ENCODE measurements around the gene SBF2.

Gene SBF2

GRCh38 chr11:10285148-10285802, 8.7 kb downstream of the SBF2 start:
- Histone ChIP-seq H3K9me3 (ENCODE audit: low read length) (no peaks in the 10 kb centered on the region), H3K27ac (ENCODE audit: low read depth, low read length, poor library complexity, severe bottlenecking) (no peak overlapping the region), H3K4me1 (ENCODE audit: insufficient read depth, low read length, severe bottlenecking) (no peaks in the 10 kb centered on the region), H3K4me3 (ENCODE audit: low read depth, low read length, poor library complexity, severe bottlenecking) (no peak overlapping the region), H3K27me3 (ENCODE audit: insufficient read depth, low read length) (no peaks in the 10 kb centered on the region), H3K4me2 (ENCODE audit: low read length) (no peak overlapping the region), H3F3A (ENCODE audit: insufficient read depth, low read length) (no peaks in the 10 kb centered on the region), H2AFZ (ENCODE audit: low read length) (no peak overlapping the region), H3K9me2 (ENCODE audit: low read depth, low read length) (no peaks in the 10 kb centered on the region), H4K20me1 (ENCODE audit: insufficient read depth, low read length) (no peaks in the 10 kb centered on the region), H3K79me2 (ENCODE audit: insufficient read depth, low read length) (no peaks in the 10 kb centered on the region), H3K36me3 (ENCODE audit: insufficient read depth, low read length) (no peaks in the 10 kb centered on the region), H3K9ac (ENCODE audit: low read length) (no peak overlapping the region)
- TF ChIP-seq CTCF (IDR thresholded peaks at IDR 0.05; ENCODE audit: low read length) = no peak
- TF ChIP-seq EZH2 (IDR thresholded peaks at IDR 0.05; ENCODE audit: borderline replicate concordance, low read length) = no peak

- Histone ChIP-seq H2AFZ (ENCODE audit: low read length) (no peak overlapping the region), H3K79me2 (ENCODE audit: insufficient read depth, low read length) (no peaks in the 10 kb centered on the region)
Observed at GRCh38 chr11:10283991-10284390, 10.0 kb downstream of the SBF2 start.

GRCh38 chr11:10282117-10282516, 11.9 kb downstream of the SBF2 start:
- no peaks in the 10 kb centered on the region for H3K27me3 ChIP-seq (ENCODE audit: insufficient read depth, low read length)
- H3K79me2 ChIP-seq (ENCODE audit: insufficient read depth, low read length) = no peaks in the 10 kb centered on the region
- H3K9me2 ChIP-seq (ENCODE audit: low read depth, low read length) = no peaks in the 10 kb centered on the region
- H3K36me3 ChIP-seq (ENCODE audit: insufficient read depth, low read length) = no peaks in the 10 kb centered on the region
- no peak overlapping the region for H3K4me3 ChIP-seq (ENCODE audit: low read depth, low read length, poor library complexity, severe bottlenecking)
- H3K27ac ChIP-seq (ENCODE audit: low read depth, low read length, poor library complexity, severe bottlenecking) = no peak overlapping the region
- no peak for TF ChIP-seq CTCF (IDR thresholded peaks at IDR 0.05; ENCODE audit: low read length)
- TF ChIP-seq EZH2 (IDR thresholded peaks at IDR 0.05; ENCODE audit: borderline replicate concordance, low read length) = no peak
- H3K4me2 ChIP-seq (ENCODE audit: low read length) = no peak overlapping the region
- H3K4me1 ChIP-seq (ENCODE audit: insufficient read depth, low read length, severe bottlenecking) = no peaks in the 10 kb centered on the region
- H3K9me3 ChIP-seq (ENCODE audit: low read length) = no peaks in the 10 kb centered on the region
- H2AFZ ChIP-seq (ENCODE audit: low read length) = no peak overlapping the region
- no peaks in the 10 kb centered on the region for H4K20me1 ChIP-seq (ENCODE audit: insufficient read depth, low read length)
- no peak overlapping the region for H3K9ac ChIP-seq (ENCODE audit: low read length)
- H3F3A ChIP-seq (ENCODE audit: insufficient read depth, low read length) = no peaks in the 10 kb centered on the region

More at GRCh38 chr11:10283991-10284390, 10.0 kb downstream of the SBF2 start:
- Histone ChIP-seq H3K4me3 (ENCODE audit: low read depth, low read length, poor library complexity, severe bottlenecking) (no peak overlapping the region), H3K27me3 (ENCODE audit: insufficient read depth, low read length) (no peaks in the 10 kb centered on the region), H3K36me3 (ENCODE audit: insufficient read depth, low read length) (no peaks in the 10 kb centered on the region), H3K27ac (ENCODE audit: low read depth, low read length, poor library complexity, severe bottlenecking) (no peak overlapping the region), H3K4me2 (ENCODE audit: low read length) (no peak overlapping the region), H3K9me2 (ENCODE audit: low read depth, low read length) (no peaks in the 10 kb centered on the region), H4K20me1 (ENCODE audit: insufficient read depth, low read length) (no peaks in the 10 kb centered on the region), H3K9me3 (ENCODE audit: low read length) (no peaks in the 10 kb centered on the region), H3K4me1 (ENCODE audit: insufficient read depth, low read length, severe bottlenecking) (no peaks in the 10 kb centered on the region), H3K9ac (ENCODE audit: low read length) (no peak overlapping the region), H3F3A (ENCODE audit: insufficient read depth, low read length) (no peaks in the 10 kb centered on the region)
- no peak for TF ChIP-seq EZH2 (IDR thresholded peaks at IDR 0.05; ENCODE audit: borderline replicate concordance, low read length)
- no peak for TF ChIP-seq CTCF (IDR thresholded peaks at IDR 0.05; ENCODE audit: low read length)

Measured in OCI-LY1 (cell line).